ENCODE data around the gene CYP2B6.
"Not testable (repeated sequence)": the region's sequence is repeated elsewhere in the genome, so short reads cannot be mapped to it uniquely, and the experiment has no call there.

GRCh38 chr19:41053331-41053730, 62.2 kb downstream of the CYP2B6 start:
- not testable (repeated sequence) for TF ChIP-seq CTCF, POLR2A, POLR2AphosphoS5 (IDR thresholded peaks at IDR 0.05)

Data from prostate gland (tissue), 2 donors.